Measurements from ENCODE around the gene DNASE2. TPM values are rescaled to one million over a fixed set of nuclear protein-coding genes. Genes with fewer than 3 reads are reported as not detected.

Gene DNASE2
- total RNA-seq, 1 donor from 2014 or later, result 101 TPM

- peak; percentile 76 to 79 for ATAC-seq
- peak overlapping the region; percentile 52 for H3K4me3 ChIP-seq
- H3K4me1 ChIP-seq, result peaks cover 10% of the 10 kb centered on the region
- intact Hi-C loops (cut with DNase I), result no loop called here
- no peaks in the 10 kb centered on the region for H3K9me3 ChIP-seq
- no peaks in the 10 kb centered on the region for H3K27me3 ChIP-seq (ENCODE audit: low read depth)
- H3K36me3 ChIP-seq, result no peaks in the 10 kb centered on the region
- no peak overlapping the region for H3K27ac ChIP-seq
- peak; percentile 75 for DNase-seq
- TF ChIP-seq, protein P1, sequence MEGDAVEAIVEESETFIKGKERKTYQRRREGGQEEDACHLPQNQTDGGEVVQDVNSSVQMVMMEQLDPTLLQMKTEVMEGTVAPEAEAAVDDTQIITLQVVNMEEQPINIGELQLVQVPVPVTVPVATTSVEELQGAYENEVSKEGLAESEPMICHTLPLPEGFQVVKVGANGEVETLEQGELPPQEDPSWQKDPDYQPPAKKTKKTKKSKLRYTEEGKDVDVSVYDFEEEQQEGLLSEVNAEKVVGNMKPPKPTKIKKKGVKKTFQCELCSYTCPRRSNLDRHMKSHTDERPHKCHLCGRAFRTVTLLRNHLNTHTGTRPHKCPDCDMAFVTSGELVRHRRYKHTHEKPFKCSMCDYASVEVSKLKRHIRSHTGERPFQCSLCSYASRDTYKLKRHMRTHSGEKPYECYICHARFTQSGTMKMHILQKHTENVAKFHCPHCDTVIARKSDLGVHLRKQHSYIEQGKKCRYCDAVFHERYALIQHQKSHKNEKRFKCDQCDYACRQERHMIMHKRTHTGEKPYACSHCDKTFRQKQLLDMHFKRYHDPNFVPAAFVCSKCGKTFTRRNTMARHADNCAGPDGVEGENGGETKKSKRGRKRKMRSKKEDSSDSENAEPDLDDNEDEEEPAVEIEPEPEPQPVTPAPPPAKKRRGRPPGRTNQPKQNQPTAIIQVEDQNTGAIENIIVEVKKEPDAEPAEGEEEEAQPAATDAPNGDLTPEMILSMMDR (IDR thresholded peaks at IDR 0.05), result no peak
These were observed 13.8 kb downstream of the DNASE2 start for GRCh38 chr19:12867120-12868099.

DNA sequence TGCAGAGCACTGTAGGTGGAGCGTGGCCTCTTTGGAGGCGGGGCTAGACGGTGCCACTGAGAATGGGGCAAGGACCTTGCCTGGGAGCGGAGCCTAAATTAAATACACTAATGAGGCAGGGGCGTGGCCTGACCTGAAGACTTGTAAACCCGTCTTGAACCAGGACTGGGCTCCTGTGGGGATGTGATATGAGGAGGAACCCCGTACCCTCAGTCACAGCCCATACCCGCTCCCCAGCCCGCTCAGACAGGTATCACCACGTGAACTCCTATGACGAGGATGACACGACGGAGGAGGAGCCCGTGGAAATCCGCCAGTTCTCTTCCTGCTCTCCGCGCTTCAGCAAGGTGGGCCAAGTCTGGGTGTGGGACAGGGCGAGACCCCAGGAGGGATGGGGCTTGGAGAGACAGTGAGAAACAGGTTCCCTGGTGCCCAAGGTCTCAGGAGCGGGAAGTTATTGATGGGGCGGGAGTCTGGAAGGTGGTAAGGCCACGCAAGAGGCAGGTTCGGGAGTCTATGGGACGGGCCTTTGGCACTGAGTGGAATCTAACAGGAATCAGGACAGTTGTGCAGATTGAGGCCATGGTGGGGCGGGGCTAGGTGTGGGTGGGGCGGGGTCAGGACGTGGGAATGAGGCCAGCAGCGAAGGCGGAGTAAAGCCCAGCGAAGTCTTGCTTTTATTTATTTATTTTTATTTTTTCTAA, 14.7 kb downstream of the DNASE2 start:
- no peak for ATAC-seq

GRCh38 chr19:12865746-12866415, 15.4 kb downstream of the DNASE2 start:
- Histone ChIP-seq H3K36me3 (no peaks in the 10 kb centered on the region), H3K4me3 (no peak overlapping the region), H3K4me1 (peaks cover 10% of the 10 kb centered on the region), H3K9me3 (no peaks in the 10 kb centered on the region), H3K27me3 (ENCODE audit: low read depth) (no peaks in the 10 kb centered on the region), H3K27ac (no peak overlapping the region)
- TF ChIP-seq, protein P1 (IDR thresholded peaks at IDR 0.05), result no peak
- no peak for DNase-seq
- no peak for ATAC-seq
- intact Hi-C loops (cut with DNase I), result no loop called here

More for the DNA sequence above, 14.7 kb downstream of the DNASE2 start:
- intact Hi-C loops (cut with DNase I), result no loop called here
- DNase-seq, result no peak
- Histone ChIP-seq H3K36me3 (no peaks in the 10 kb centered on the region), H3K27me3 (ENCODE audit: low read depth) (no peaks in the 10 kb centered on the region), H3K27ac (no peak overlapping the region), H3K9me3 (no peaks in the 10 kb centered on the region), H3K4me3 (no peak overlapping the region), H3K4me1 (peaks cover 10% of the 10 kb centered on the region)
- TF ChIP-seq, protein P1 (IDR thresholded peaks at IDR 0.05), result no peak

- no peaks in the 10 kb centered on the region for H3K36me3 ChIP-seq
- H3K9me3 ChIP-seq, result no peaks in the 10 kb centered on the region
- H3K4me1 ChIP-seq, result peaks cover 10% of the 10 kb centered on the region
- H3K27ac ChIP-seq, result no peak overlapping the region
- no peaks in the 10 kb centered on the region for H3K27me3 ChIP-seq (ENCODE audit: low read depth)
- no peak overlapping the region for H3K4me3 ChIP-seq
- DNase-seq (no peak), ATAC-seq (no peak)
- TF ChIP-seq, protein P1 (IDR thresholded peaks at IDR 0.05), result no peak
- intact Hi-C loops (cut with DNase I), result no loop called here
These were observed 16.2 kb downstream of the DNASE2 start for GRCh38 chr19:12864721-12865715.
